ENCODE measurements around the gene TMEM30B.

GRCh38 chr14:61231810-61232209 is 49.3 kb downstream of the TMEM30B start:
- TF ChIP-seq POLR2A (IDR thresholded peaks at IDR 0.05) (no peak), CTCF (IDR thresholded peaks at IDR 0.05 in 4 of 5, conservative IDR thresholded peaks at IDR 0.05 in 1 of 5) (no peak)
